Fibroblast of skin of scalp (primary cell): ENCODE results near the gene ACTN1.

Source experiments
- DNase-seq: peaks from one replicate; pipeline ENCODE4 v3.0.0-alpha.2; 2013

The ACTN1 gene

GRCh38 chr14:68885226-68886108 is 93.6 kb downstream of the ACTN1 start:
- DNase-seq, result no peak

- peak; percentile 53 for DNase-seq
Observed at GRCh38 chr14:68884031-68885030, 94.8 kb downstream of the ACTN1 start.

GRCh38 chr14:68882235-68882634 is 96.9 kb downstream of the ACTN1 start:
- DNase-seq, result no peak

- DNase-seq, result no peak
Observed at GRCh38 chr14:68881396-68881795, 97.7 kb downstream of the ACTN1 start.

- DNase-seq, result no peak
Observed at GRCh38 chr14:68880581-68881105, 98.5 kb downstream of the ACTN1 start.

GRCh38 chr14:68879841-68880575 is 99.1 kb downstream of the ACTN1 start:
- DNase-seq, result no peak

GRCh38 chr14:68879321-68879781 is 99.8 kb downstream of the ACTN1 start:
- no peak for DNase-seq

- DNase-seq, result no peak
Observed at GRCh38 chr14:68878908-68879307, 100.2 kb downstream of the ACTN1 start.

- DNase-seq, result no peak
Observed at GRCh38 chr14:68877993-68878575, 101.0 kb downstream of the ACTN1 start.

GRCh38 chr14:68876976-68877375 is 102.1 kb downstream of the ACTN1 start:
- no peak for DNase-seq

GRCh38 chr14:68874746-68875155 is 104.4 kb downstream of the ACTN1 start:
- no peak for DNase-seq

GRCh38 chr14:68873376-68873775 is 105.7 kb downstream of the ACTN1 start:
- DNase-seq, result no peak

GRCh38 chr14:68871392-68871791 is 107.7 kb downstream of the ACTN1 start:
- no peak for DNase-seq

- DNase-seq, result no peak
Observed at GRCh38 chr14:68866991-68867533, 112.0 kb downstream of the ACTN1 start.

- no peak for DNase-seq
Observed at GRCh38 chr14:68865542-68865941, 113.6 kb downstream of the ACTN1 start.

GRCh38 chr14:68864361-68864750 is 114.7 kb downstream of the ACTN1 start:
- DNase-seq, result peak; percentile 53

- DNase-seq, result no peak
Observed at GRCh38 chr14:68863610-68864360, 115.3 kb downstream of the ACTN1 start.

- peak; percentile 83 for DNase-seq
Observed at GRCh38 chr14:68862954-68863594, 116.0 kb downstream of the ACTN1 start.

- DNase-seq, result no peak
Observed at GRCh38 chr14:68860771-68861170, 118.3 kb downstream of the ACTN1 start.

- no peak for DNase-seq
Observed at GRCh38 chr14:68857516-68858070, 121.5 kb downstream of the ACTN1 start.
